GM12878 (cell line): ENCODE data around the gene ZNF576. TPM values are rescaled to one million over a fixed set of nuclear protein-coding genes. Genes with fewer than 3 reads are reported as not detected.

Source experiments
- ATAC-seq: fragments of 200-7000 bp; cut with Tn5 transposase; 3 replicates; pipeline ENCODE4 v1.9.1; 2020; ENCODE audit warnings: mild to moderate bottlenecking, moderate library complexity
- BruUV-seq: library from RNA; stranded (reverse); fragments of 400-500 nt; replicated peaks from 2 replicates; lab custom pipeline; 2021; lab: Mats Ljungman, UMichigan
- CTCF ChIA-PET: fragments of 300-600 bp; sonication (Branson Sonifier 250); formaldehyde crosslinking; extraction: SDS; loops from one replicate; lab custom pipeline; 2021; ENCODE audit warnings: inconsistent platforms; lab: Yijun Ruan, JAX
- POLR2A ChIA-PET: fragments of 350-600 bp; formaldehyde crosslinking; extraction: SDS; loops from one replicate; lab custom pipeline; 2021; ENCODE audit warnings: inconsistent platforms; lab: Charles Lee
- RAD21 ChIA-PET: fragments of 300-600 bp; sonication (Branson Sonifier 250); formaldehyde crosslinking; loops from one replicate; lab custom pipeline; 2023; ENCODE audit warnings: antibody characterized with exemption; ENCODE audit not compliant: unreplicated experiment; lab: Charles Lee
- SMC1A ChIA-PET: fragments of 300-600 bp; sonication (Branson Sonifier 250); formaldehyde crosslinking; loops from one replicate; lab custom pipeline; 2023; ENCODE audit not compliant: unreplicated experiment, uncharacterized antibody; lab: Charles Lee
- DNase-seq: peaks from one replicate; pipeline ENCODE4 v3.0.0-alpha.2; 2011; ENCODE audit warnings: low read depth, low spot score
- FAIRE-seq: peaks from 3 replicates; lab custom pipeline; 2011; peaks lifted over from hg19 to GRCh38; lab: Jason Lieb, UNC
- H2AFZ ChIP-seq: 2 replicates; pipeline ENCODE4 v1.6.0; 2011; ENCODE audit warnings: low read depth, low read length, control low read depth; ENCODE audit not compliant: control insufficient read depth
- H3K27ac ChIP-seq: 2 replicates; pipeline ENCODE4 v1.5.1; 2011; ENCODE audit warnings: control low read depth; ENCODE audit not compliant: control insufficient read depth, insufficient read depth
- H3K27me3 ChIP-seq, 2 experiments: replicated peaks in 1 of 2; 2 replicates each; pipeline versions ENCODE4 v1.6.0 to v1.6.1; 2011; ENCODE audit warnings: low read length in 1 of 2; ENCODE audit not compliant: control insufficient read depth in 2 of 2, insufficient read depth in 2 of 2
- H3K36me3 ChIP-seq, 2 experiments: 2 replicates each; pipeline ENCODE4 v1.5.1; 2011; ENCODE audit warnings: low read length in 1 of 2; ENCODE audit not compliant: control insufficient read depth in 2 of 2, insufficient read depth in 2 of 2
- H3K4me1 ChIP-seq: 2 replicates; pipeline ENCODE4 v1.6.1; 2011; ENCODE audit warnings: mild to moderate bottlenecking, low read length, moderate library complexity, mixed read lengths; ENCODE audit not compliant: control insufficient read depth, insufficient read depth
- H3K4me2 ChIP-seq: 2 replicates; pipeline ENCODE4 v1.6.0; 2011; ENCODE audit warnings: control low read depth; ENCODE audit not compliant: control insufficient read depth, insufficient read depth
- H3K4me3 ChIP-seq: fragments of 200-600 bp; sonication (generic); 2 replicates; pipeline ENCODE4 v1.5.1; 2016
- H3K79me2 ChIP-seq: 2 replicates; pipeline ENCODE4 v1.6.0; 2011; ENCODE audit warnings: low read length; ENCODE audit not compliant: control insufficient read depth, insufficient read depth
- H3K9ac ChIP-seq: 2 replicates; pipeline ENCODE4 v1.8.0; 2011; ENCODE audit warnings: low read length, control low read depth, mixed read lengths; ENCODE audit not compliant: control insufficient read depth, insufficient read depth
- H3K9me3 ChIP-seq: replicated peaks from 3 replicates; pipeline ENCODE4 v1.5.1; 2011; ENCODE audit warnings: mild to moderate bottlenecking, low read length; ENCODE audit not compliant: control insufficient read depth, insufficient read depth
- H4K20me1 ChIP-seq: 2 replicates; pipeline ENCODE4 v1.6.0; 2011; ENCODE audit not compliant: control insufficient read depth, insufficient read depth
- ASH2L ChIP-seq: fragments of 300-600, 200-600 bp; sonication (generic); IDR thresholded peaks from 2 replicates; pipeline ENCODE4 v1.6.1; 2017; ENCODE audit warnings: low read depth, mild to moderate bottlenecking, borderline replicate concordance
- CEBPB ChIP-seq, 2 experiments: fragments of 150-350 bp in 1 of 2; IDR thresholded peaks; 2 replicates each; pipeline ENCODE4 v1.6.1; 2012 to 2014; ENCODE audit warnings: low read depth in 2 of 2, low read length in 2 of 2, borderline replicate concordance in 1 of 2, inconsistent platforms in 1 of 2
- NKRF ChIP-seq: fragments of 450-650 bp; conservative IDR thresholded peaks from 2 replicates; pipeline ENCODE4 v1.6.1; 2017; ENCODE audit warnings: mild to moderate bottlenecking, moderate library complexity
- PAX8 ChIP-seq: fragments of 450-650 bp; IDR thresholded peaks from 2 replicates; pipeline ENCODE4 v1.6.1; 2017; ENCODE audit warnings: mild to moderate bottlenecking, moderate library complexity
- RBBP5 ChIP-seq: fragments of 200-600 bp; sonication (generic); conservative IDR thresholded peaks from 2 replicates; pipeline ENCODE4 v1.6.1; 2016
- RFX5 ChIP-seq: IDR thresholded peaks from 2 replicates; pipeline ENCODE4 v1.6.1; 2011; ENCODE audit warnings: low read depth, low read length, improper control_type of control experiment
- RUNX3 ChIP-seq: IDR thresholded peaks from 2 replicates; pipeline ENCODE4 v1.6.1; 2012; ENCODE audit warnings: low read length, inconsistent platforms
- SP1 ChIP-seq: IDR thresholded peaks from one replicate; pipeline ENCODE4 v1.6.1; 2011; ENCODE audit warnings: low read depth, low read length
- TCF12 ChIP-seq: IDR thresholded peaks from 2 replicates; pipeline ENCODE4 v1.6.1; 2011; ENCODE audit warnings: low read depth, mild to moderate bottlenecking, low read length
- TCF3 ChIP-seq: IDR thresholded peaks from 2 replicates; pipeline ENCODE4 v1.6.1; 2012; ENCODE audit warnings: low read depth, mild to moderate bottlenecking, low read length, borderline replicate concordance; ENCODE audit not compliant: insufficient read depth
- WGBS: methylation state at CpG from one replicate; pipeline ENCODE4 v1.1.6; 2016; ENCODE audit warnings: low lambda C conversion rate; ENCODE audit not compliant: insufficient replicate concordance, insufficient coverage; ENCODE audit errors: missing lambda C conversion rate; 5-methylcytosine and 5-hydroxymethylcytosine counted together
- in situ Hi-C: fragments of 300-500 bp; cut with MboI; formaldehyde crosslinking; loops from 9 replicates; pipeline ENCODE4 v1.14.3; 2018; ENCODE audit warnings: mixed read lengths
- intact Hi-C: fragments of 100-400 bp; cut with micrococcal nuclease; formaldehyde crosslinking; loops from one replicate; pipeline ENCODE4 v1.14.2; 2022; ENCODE audit not compliant: unreplicated experiment
- polyA plus RNA-seq, 11 experiments: library from polyadenylated mRNA; depleted of rRNA in 4 of 11; unstranded in 6 of 11; stranded (reverse) in 5 of 11; fragments of >200 nt; fragmentation: Nextera tagmentation in 4 of 11; fragmentation: Illumina TruSeq in 1 of 11; extraction: Ambion mirVana in 4 of 11; extraction: Trizol in 1 of 11; gene quantifications; 1 replicate in 1 of 11; 2 replicates in 10 of 11; pipeline versions ENCODE4 v1.2.1 to v1.2.3, GENCODE V29; 2011 to 2016; ENCODE audit warnings: inconsistent platforms in 2 of 11, missing spikeins in 2 of 11, low read depth in 1 of 11
- total RNA-seq, 4 experiments: library from RNA; depleted of rRNA in 3 of 4; stranded (reverse); fragments of >200 nt in 3 of 4; fragmentation: Illumina TruSeq in 1 of 4; extraction: Trizol in 1 of 4; gene quantifications; 2 replicates each; pipeline versions ENCODE4 v1.2.1 to v1.2.3, GENCODE V29; 2013 to 2021

Gene ZNF576
- total and polyA plus RNA-seq, 10 of the 15 experiments (the other 5 are each of a cell fraction or from before 2014, with no cell fraction given) = 7.4 to 29.8 (median 14.3) TPM

DNA sequence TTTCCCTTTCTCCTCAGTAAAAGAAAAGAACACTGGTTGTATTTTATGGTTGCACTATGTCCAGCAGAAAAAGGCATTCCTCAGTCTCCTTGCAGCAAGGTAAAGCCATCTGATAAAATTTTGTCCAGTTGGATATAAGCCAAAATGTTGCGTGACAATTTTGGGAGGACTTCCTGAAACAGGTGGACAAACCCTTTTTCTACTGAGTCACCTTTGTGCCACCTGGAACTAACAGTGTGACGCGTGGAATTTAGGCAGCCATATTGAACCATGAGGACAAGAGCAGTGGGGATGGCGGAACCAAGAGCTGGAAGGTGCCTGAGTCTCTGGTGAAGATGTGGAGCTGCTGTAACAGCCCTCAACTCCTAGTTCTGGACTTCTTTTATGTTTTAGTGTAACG lies 35.1 kb downstream of the ZNF576 start (continued):
- TF ChIP-seq RFX5 = no peak
- TF ChIP-seq, all 136 proteins: peak for 0

- WGBS = 18% methylated on average over 4 of the region's 4 CpGs
- Histone ChIP-seq H2AFZ (no peak overlapping the region), H3K27ac (no peak overlapping the region), H3K79me2 (no peaks in the 10 kb centered on the region)
- ChIA-PET POLR2A (interaction anchor here (0.6 kb wide), 1 partner anchor 58 kb away, joined by 5 read pairs; the partner anchor contains the start of gene PINLYP), CTCF (no interaction called here), SMC1A (no interaction called here)
- FAIRE-seq = no peak
- in situ Hi-C loops = no loop called here
- TF ChIP-seq RFX5 = no peak
- TF ChIP-seq ASH2L = no peak
- TF ChIP-seq RBBP5 = no peak
- TF ChIP-seq TCF3 = no peak
- no peak for TF ChIP-seq TCF12
- TF ChIP-seq PAX8 = no peak
- TF ChIP-seq RUNX3 = no peak
- no peak for TF ChIP-seq SP1
- TF ChIP-seq CEBPB (IDR thresholded peaks at IDR 0.05; ENCODE audit: borderline replicate concordance in 1 of 2, low read depth in 2 of 2, low read length in 2 of 2) = no peak
- TF ChIP-seq NKRF = no peak
- TF ChIP-seq, all 136 proteins: peak for 0
- BruUV-seq = no TSS peak
- no peak overlapping the region for H3K4me3 ChIP-seq
- no peak for DNase-seq
- intact Hi-C loops = no loop called here
- ATAC-seq = no peak
- no peaks in the 10 kb centered on the region for H3K36me3 ChIP-seq
- H3K4me2 ChIP-seq = no peak overlapping the region
- RAD21 ChIA-PET = no interaction called here
- H4K20me1 ChIP-seq = no peaks in the 10 kb centered on the region
- H3K4me1 ChIP-seq = peaks cover 2% of the 10 kb centered on the region
- peaks cover 2 to 5% of the 10 kb centered on the region in 2 experiments for H3K27me3 ChIP-seq
- no peak overlapping the region for H3K9ac ChIP-seq
- no peaks in the 10 kb centered on the region for H3K9me3 ChIP-seq
These were observed 37.1 kb downstream of the ZNF576 start for GRCh38 chr19:43633520-43633919.
